Ishikawa (cell line): ENCODE data around the gene MN1.

ENCODE experiments used
- CEBPB ChIP-seq: IDR thresholded peaks from 2 replicates; pipeline ENCODE4 v1.6.1; 2012
- CREB1 ChIP-seq: IDR thresholded peaks from 2 replicates; pipeline ENCODE4 v1.6.1; 2012; ENCODE audit warnings: low read depth
- EGR1 ChIP-seq: IDR thresholded peaks from 2 replicates; pipeline ENCODE4 v1.6.1; 2012
- EP300 ChIP-seq: IDR thresholded peaks from 2 replicates; pipeline ENCODE4 v1.6.1; 2012; ENCODE audit warnings: borderline replicate concordance
- FOXM1 ChIP-seq: IDR thresholded peaks from 2 replicates; pipeline ENCODE4 v1.6.1; 2012; ENCODE audit warnings: low read depth, borderline replicate concordance
- MAX ChIP-seq: IDR thresholded peaks from 2 replicates; pipeline ENCODE4 v1.6.1; 2012
- NFIC ChIP-seq: IDR thresholded peaks from 2 replicates; pipeline ENCODE4 v1.6.1; 2012
- RAD21 ChIP-seq: IDR thresholded peaks from 2 replicates; pipeline ENCODE4 v1.6.1; 2012; ENCODE audit warnings: low read depth
- REST ChIP-seq: IDR thresholded peaks from 2 replicates; pipeline ENCODE4 v1.6.1; 2012; ENCODE audit warnings: low read depth, mild to moderate bottlenecking
- TAF1 ChIP-seq: IDR thresholded peaks from 2 replicates; pipeline ENCODE4 v1.6.1; 2012; ENCODE audit warnings: low read depth, mild to moderate bottlenecking
- TCF12 ChIP-seq: IDR thresholded peaks from 2 replicates; pipeline ENCODE4 v1.6.1; 2012; ENCODE audit warnings: low read depth
- TEAD4 ChIP-seq: IDR thresholded peaks from 2 replicates; pipeline ENCODE4 v1.6.1; 2012
- USF1 ChIP-seq: IDR thresholded peaks from 2 replicates; pipeline ENCODE4 v1.6.1; 2012
- YY1 ChIP-seq: IDR thresholded peaks from 2 replicates; pipeline ENCODE4 v1.6.1; 2012; ENCODE audit warnings: low read depth
- ZBTB7A ChIP-seq: IDR thresholded peaks from 2 replicates; pipeline ENCODE4 v1.6.1; 2012; ENCODE audit warnings: low read depth

MN1 gene

GRCh38 chr22:27835446-27835845 lies 33.9 kb upstream of the MN1 start:
- TF ChIP-seq TCF12 (no peak), TEAD4 (no peak), TAF1 (no peak), RAD21 (no peak), USF1 (no peak), MAX (no peak), CEBPB (no peak), EP300 (no peak), YY1 (no peak), FOXM1 (no peak), ZBTB7A (no peak), EGR1 (no peak)

GRCh38 chr22:27834364-27835185 lies 33.0 kb upstream of the MN1 start:
- no peak for TF ChIP-seq ZBTB7A
- no peak for TF ChIP-seq FOXM1
- no peak for TF ChIP-seq EGR1
- TF ChIP-seq CREB1 = no peak
- no peak for TF ChIP-seq TCF12
- TF ChIP-seq MAX = no peak
- TF ChIP-seq TEAD4 = no peak
- TF ChIP-seq TAF1 = no peak
- TF ChIP-seq CEBPB = no peak
- no peak for TF ChIP-seq USF1
- TF ChIP-seq YY1 = no peak
- TF ChIP-seq RAD21 = no peak
- no peak for TF ChIP-seq REST

- TF ChIP-seq EGR1 = no peak
- TF ChIP-seq ZBTB7A = no peak
- no peak for TF ChIP-seq RAD21
- TF ChIP-seq TCF12 = no peak
- TF ChIP-seq NFIC = no peak
- TF ChIP-seq CEBPB = no peak
- no peak for TF ChIP-seq MAX
- no peak for TF ChIP-seq REST
- TF ChIP-seq TAF1 = no peak
- no peak for TF ChIP-seq FOXM1
- TF ChIP-seq TEAD4 = no peak
- no peak for TF ChIP-seq EP300
- TF ChIP-seq YY1 = no peak
- TF ChIP-seq USF1 = no peak
- TF ChIP-seq CREB1 = no peak
Observed at GRCh38 chr22:27833803-27834202, 32.2 kb upstream of the MN1 start.

- TF ChIP-seq MAX (no peak), REST (no peak), TEAD4 (no peak), USF1 (no peak), TAF1 (no peak), CEBPB (no peak), NFIC (no peak), TCF12 (no peak), EP300 (no peak), FOXM1 (no peak), CREB1 (no peak), YY1 (no peak), ZBTB7A (no peak), EGR1 (no peak), RAD21 (no peak)
Observed at GRCh38 chr22:27832606-27833005, 31.1 kb upstream of the MN1 start.
